SIG-M5 treated with dmso at 0.1 percent for 504 hours (cell line): ENCODE measurements around the gene GGT7.
"Not testable (repeated sequence)": the region's sequence is repeated elsewhere in the genome, so short reads cannot be mapped to it uniquely, and the experiment has no call there.

Source experiments
- DNase-seq: peaks from one replicate; lab custom pipeline; 2025; ENCODE audit not compliant: unreplicated experiment; lab: John Stamatoyannopoulos, UW

Gene GGT7

GRCh38 chr20:34883087-34883688 lies 10.5 kb upstream of the GGT7 start:
- no peak for DNase-seq

DNA sequence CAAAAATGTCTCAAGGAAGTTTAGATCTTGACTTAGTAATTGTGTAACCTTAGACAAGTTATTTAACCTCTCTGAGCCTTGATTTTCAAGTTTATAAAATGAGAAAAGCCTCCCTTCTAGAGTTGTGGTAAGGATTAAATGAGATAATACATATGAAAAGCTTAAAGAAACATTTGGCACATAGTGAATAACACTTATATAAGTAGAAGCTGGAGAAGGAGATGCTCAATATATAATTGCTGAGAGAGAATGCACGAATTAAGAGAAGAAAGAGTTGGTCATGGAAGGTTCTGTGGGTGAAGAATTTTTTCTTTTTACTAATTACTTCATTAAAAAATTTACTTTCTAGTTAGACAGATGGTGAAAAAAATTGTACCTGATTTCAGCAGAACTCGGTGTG lies 9.0 kb upstream of the GGT7 start:
- no peak for DNase-seq

DNA sequence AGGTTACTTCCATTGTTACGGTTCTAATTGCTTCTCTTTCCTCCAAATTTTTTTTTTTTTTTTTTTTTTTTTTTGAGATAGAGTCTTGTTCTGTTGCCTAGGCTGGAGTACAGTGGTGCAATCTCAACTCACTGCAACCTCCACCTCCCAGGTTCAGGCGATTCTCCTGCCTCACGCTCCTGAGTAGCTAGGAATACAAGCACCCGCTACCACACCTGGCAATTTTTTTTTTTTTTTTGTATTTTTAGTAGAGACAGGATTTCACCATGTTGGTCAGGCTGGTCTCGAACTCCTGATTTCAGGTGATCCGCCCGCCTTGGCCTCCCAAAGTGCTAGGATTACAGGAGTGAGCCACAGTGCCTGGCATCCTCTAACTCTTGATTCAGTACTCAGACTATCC lies 8.3 kb upstream of the GGT7 start:
- DNase-seq = not testable (repeated sequence)

DNA sequence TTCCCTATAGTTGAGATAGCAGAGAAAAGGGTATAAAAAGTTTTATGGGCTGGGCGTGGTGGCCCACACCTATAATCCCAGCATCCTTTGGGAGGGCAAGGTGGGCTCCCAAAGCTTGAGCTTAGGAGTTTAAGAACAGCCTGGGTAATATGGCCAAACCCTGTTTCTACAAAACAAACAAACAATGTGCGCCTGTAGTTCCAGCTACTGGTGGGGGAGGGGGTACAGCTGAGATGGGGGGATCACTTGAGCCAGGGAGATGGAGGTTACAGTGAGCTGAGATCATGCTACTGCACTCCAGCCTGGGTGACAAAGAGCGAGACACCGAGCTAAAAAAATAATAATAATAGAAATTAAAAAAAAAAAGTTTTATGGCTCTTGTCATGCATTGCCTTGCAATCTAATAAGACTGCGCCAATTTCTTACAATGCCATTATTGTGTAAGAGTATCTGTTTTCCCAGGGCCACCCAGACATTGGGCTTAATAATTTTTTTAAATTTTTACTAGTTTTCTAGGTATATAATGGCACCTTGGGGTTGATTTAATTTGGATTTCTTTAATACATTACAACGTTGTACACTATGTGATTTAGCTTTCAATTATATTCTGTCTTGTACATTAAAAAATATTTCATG lies 7.7 kb upstream of the GGT7 start:
- DNase-seq = no peak

DNA sequence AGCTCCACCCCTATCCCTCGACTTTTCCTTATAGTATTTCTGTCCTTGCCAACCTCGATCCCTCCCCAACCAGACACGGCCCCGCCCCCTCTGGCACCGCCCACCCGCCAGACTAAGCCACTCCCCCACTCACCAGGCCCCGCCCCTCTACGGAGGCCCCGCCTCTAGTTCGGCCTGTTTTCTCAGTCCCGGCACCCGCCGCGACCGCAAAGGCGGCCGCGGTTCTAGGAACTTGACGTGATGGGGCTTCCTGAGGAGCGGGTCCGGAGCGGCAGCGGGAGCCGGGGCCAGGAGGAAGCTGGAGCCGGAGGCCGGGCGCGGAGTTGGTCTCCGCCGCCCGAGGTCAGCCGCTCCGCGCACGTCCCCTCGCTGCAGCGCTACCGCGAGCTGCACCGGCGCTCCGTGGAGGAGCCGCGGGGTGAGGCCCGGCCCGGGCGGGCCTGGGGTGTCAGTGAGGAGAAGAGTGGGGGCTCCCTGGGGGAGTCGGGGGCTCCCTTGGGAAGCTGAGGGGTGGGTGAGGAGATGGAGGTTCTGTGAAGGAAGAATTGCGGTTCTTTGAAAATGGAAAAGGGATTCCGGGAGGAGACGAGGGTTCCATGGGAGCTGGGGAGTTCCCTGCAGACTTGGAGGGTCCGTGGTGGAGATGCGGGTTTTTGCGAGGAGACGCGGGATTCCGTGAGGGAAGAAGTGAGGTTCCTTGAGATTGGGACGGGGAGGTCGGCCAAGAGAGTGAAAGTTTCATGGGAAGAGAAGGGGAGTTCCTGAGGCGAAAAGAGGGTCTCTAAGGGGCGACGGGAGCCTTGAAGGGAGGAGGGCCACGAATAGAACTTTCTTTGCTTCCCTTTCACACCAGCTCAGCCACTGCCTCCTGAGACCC lies 4.0 kb upstream of the GGT7 start, which contains the start of gene ACSS2:
Gene ACSS2, plus strand, starts transcription at position 207 of the 877 bp plus-strand sequence. Its CDS starts 34 bp downstream, at position 241.
- no peak for DNase-seq

GRCh38 chr20:34875642-34876405 lies 3.2 kb upstream of the GGT7 start:
- DNase-seq = peak; percentile 99

- peak; percentile 91 for DNase-seq
Observed at GRCh38 chr20:34874094-34874654, 1.5 kb upstream of the GGT7 start.

DNA sequence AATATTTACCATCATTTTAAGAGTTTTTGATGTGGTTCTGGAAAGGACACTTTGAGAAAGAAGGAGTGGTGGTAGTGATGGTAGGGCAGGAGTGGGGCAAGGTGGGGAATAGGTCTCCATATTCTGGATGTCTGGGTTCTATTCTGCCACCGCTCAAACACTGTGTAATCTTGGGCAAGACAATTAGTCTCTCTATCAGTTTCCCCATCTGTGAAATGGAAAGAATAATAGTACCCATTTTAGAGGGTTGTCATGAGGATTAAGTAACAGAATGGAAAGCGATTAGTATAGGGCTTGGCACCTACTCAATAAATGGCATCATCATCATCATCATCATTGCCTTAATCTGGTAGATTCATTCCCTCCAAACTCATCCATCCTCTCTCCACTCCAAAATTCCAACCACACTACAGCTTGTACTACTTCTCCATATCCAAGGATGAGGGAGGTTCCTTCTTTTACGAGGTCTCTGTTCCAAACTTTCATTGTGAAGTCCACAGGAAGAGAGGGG lies 982 bp upstream of the GGT7 start:
- DNase-seq = no peak

DNA sequence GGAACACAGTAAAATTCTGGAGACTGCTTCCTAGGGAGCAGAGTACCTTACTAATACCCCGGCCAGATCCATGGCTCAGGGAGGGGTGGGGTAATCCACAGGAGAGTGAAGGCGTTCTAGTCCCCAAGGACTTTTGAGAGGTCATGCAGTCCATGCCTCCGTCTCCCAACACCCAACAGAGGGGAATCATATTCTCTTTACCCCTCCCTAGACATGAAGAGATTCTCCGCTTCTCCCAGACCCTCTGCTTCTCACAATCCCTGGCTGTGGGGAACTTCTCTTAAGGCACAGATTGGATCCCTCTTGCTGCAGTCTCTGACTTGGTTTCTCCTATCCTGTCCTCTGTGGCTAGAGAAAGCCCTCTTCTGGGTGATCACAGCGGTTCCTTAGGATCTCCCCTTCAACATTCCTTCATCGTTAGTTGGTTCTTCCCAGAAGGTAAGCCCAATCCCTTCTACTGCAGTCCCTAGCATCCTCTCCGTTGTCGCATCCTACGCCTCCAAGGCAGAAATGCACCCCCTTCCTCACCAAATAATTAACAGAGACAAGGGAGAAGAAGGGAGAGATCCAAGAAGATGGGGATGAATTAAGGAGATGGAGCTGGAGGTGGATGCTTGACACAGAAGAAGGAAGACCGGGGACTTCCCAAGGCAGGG lies 562 bp downstream of the GGT7 start:
- DNase-seq = no peak

GRCh38 chr20:34871320-34871926 lies 1.2 kb downstream of the GGT7 start:
- no peak for DNase-seq

DNA sequence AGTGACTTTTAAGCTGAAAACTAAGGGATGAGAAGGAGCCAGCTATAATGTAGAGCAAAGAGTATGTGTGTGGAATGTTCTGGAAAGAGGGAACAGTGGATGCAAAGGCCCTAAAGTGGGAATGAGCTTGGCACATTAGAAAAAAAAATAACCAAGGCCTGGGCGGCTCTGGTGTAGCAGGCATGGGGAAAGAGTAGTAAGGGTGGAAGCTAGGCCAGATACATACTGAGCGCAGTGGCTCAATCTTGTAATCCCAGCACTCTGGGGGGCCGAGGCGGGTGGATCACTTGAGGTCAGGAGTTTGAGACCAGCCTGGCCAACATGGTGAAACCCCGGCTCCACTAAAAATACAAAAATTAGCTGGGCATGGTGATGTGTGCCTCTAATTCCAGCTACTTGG lies 8.4 kb downstream of the GGT7 start:
- DNase-seq = no peak

GRCh38 chr20:34863421-34863965 lies 9.2 kb downstream of the GGT7 start:
- DNase-seq = no peak

GRCh38 chr20:34862724-34863123 lies 9.9 kb downstream of the GGT7 start:
- no peak for DNase-seq

DNA sequence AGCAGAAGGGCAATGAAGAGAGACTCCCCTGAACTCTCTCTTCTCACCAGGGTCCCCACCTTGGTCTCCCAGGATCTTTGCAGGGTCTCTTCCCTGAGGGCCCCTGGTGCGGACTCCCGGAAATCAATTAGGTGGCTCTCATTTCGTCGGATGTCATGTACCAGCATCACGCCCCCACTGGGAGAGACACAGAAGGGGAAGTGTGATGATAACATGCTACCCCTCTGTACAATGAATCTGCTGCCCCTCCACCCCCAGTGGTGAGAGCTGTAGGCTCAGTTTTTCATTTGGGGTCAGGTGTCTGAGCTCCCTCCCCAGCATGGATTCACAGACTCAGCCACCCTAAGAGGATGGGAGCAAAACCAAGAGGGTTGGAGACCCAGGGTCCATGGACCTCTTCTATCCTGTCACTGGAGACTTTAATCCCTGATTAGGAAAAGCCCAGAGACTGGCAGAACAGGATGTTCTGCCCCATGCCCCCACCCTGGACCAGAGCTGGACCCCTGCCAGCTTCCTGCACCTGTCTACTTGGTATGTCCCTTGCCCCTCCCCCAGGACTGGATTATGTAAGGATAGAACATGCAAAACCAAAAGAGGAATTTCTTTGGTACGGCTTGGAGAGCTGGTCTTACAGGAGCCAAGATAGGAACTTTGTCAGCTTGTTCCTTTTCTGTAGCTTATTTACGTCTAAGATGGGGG lies 11.1 kb downstream of the GGT7 start:
- DNase-seq = no peak

DNA sequence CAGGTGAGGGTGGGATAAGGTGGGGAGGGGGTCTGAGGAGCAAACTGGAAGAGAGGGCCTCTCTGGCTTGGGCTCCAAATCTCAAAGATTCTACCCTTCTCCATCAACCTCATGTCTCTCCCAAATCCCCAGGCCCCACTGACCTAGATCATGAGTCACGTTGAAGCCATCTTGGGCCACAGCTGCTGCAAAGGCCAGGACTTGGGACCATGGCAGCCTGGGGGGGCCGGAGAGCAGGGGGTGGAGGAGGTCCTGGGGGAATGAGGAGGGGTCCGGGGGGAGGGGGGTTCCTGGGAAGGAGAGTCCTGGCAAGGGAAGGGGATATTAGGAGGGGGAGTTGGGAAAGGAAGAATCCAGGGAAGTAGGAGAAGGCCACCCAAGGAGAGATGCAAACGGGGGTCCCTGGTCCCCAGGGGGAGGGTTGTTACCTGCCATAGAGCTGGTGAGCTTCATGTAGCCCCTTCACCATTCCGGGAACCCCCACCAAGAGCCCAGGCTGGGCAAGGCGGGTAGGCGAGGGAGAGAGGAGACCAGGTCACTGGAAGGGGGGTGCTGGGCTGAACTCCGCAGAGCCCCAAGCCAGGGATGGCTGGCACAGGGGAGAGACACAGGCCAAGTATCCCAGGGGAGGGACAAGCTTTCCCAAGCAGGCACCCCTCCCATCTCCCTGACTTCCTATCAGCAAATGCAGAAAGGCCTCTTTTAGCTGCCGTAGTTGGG lies 12.7 kb downstream of the GGT7 start:
- no peak for DNase-seq

DNA sequence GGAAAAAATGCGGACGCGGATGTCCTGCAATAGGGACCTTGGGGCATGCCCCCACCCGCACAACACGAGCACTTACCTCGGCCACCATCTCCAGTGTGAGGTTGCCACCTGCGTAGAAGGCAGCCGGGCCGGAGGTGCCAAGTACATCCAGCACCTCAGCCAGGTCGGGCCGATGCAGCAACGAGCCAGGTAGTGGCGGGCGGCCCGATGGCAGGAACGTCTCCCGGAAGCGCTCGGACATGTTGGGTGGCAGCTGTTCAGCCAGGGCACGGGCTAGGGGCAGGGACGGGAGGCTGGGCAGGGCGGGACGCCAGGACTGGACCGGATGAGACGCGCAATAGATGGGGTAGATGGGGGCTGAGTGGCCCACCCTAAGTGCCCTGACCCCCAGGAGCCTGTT lies 13.3 kb downstream of the GGT7 start:
- DNase-seq = no peak

DNA sequence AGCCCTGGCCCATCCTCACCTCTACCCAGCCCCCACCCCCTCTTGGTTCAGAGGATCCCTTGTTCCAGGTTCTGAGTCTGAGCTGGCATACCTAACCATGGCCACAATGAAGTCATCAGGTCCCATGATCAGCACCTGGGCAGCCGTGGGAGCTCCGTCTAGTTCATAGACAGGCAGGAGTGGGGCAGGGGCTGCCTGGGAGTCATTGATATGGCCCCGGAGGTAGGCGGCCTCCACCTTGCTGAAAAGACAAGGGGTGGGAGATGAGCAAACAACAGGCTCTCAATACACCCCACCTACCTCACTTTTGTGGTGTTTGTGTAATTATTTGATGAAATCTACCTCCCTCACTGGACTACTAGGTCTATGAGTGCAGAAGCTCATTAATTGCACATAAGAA lies 20.4 kb downstream of the GGT7 start:
- DNase-seq = no peak

- no peak for DNase-seq
Observed at GRCh38 chr20:34850969-34851368, 21.7 kb downstream of the GGT7 start.
